K562 (cell line): ENCODE results near the gene PYY. TPM values are rescaled to one million over a fixed set of nuclear protein-coding genes. Genes with fewer than 3 reads are reported as not detected.

Experiments used
- ATAC-seq: fragments of 200-7000 bp; cut with Tn5 transposase; 3 replicates; pipeline ENCODE4 v1.9.1; 2020; ENCODE audit warnings: moderate library complexity
- BruUV-seq: library from RNA; stranded (reverse); fragments of 400-500 nt; replicated peaks from 2 replicates; lab custom pipeline; 2021; lab: Mats Ljungman, UMichigan
- CTCF ChIA-PET: fragments of 300-600 bp; formaldehyde crosslinking; extraction: SDS; loops from one replicate; lab custom pipeline; 2021; ENCODE audit warnings: low intra/inter-chr PET ratio; lab: Yijun Ruan, JAX
- POLR2A ChIA-PET: fragments of 300-600, 350-650 bp; sonication (Branson Sonifier 250); formaldehyde crosslinking; extraction: SDS; loops from one replicate; lab custom pipeline; 2021; ENCODE audit warnings: antibody characterized with exemption, inconsistent platforms; lab: Yijun Ruan, JAX
- DNase-seq, 4 experiments: peaks; one replicate each; pipeline versions ENCODE4 v3.0.0 to v3.0.0-alpha.2; 2011 to 2018; ENCODE audit warnings: low spot score in 3 of 4, mixed read lengths in 3 of 4; ENCODE audit errors: extremely low read depth in 1 of 4
- FAIRE-seq: peaks from 2 replicates; lab custom pipeline; 2011; peaks lifted over from hg19 to GRCh38; lab: Jason Lieb, UNC
- H2AFZ ChIP-seq: 2 replicates; pipeline ENCODE4 v1.6.0; 2011; ENCODE audit warnings: low read depth, low read length, control low read depth, inconsistent platforms
- H3K27ac ChIP-seq: fragments of 200-600 bp; 3 replicates; pipeline ENCODE4 v1.8.0; 2011; ENCODE audit warnings: low read depth, mild to moderate bottlenecking, control low read depth, inconsistent platforms, low read length, moderate library complexity, mixed read lengths; ENCODE audit errors: extremely low read depth
- H3K27me3 ChIP-seq, 2 experiments: fragments of 300-600 bp in 1 of 2; 2 replicates in 1 of 2; 3 replicates in 1 of 2; pipeline versions ENCODE4 v1.6.0 to v1.8.0; 2011; ENCODE audit warnings: inconsistent platforms in 2 of 2, low read length in 2 of 2, mild to moderate bottlenecking in 1 of 2, mixed read lengths in 1 of 2, moderate library complexity in 1 of 2; ENCODE audit not compliant: control insufficient read depth in 2 of 2, insufficient read depth in 2 of 2
- H3K36me3 ChIP-seq: fragments of 300-600 bp; 3 replicates; pipeline ENCODE4 v1.8.0; 2011; ENCODE audit warnings: mild to moderate bottlenecking, low read length, inconsistent platforms; ENCODE audit not compliant: control insufficient read depth, insufficient read depth
- H3K4me1 ChIP-seq, 2 experiments: fragments of 200-600 bp in 1 of 2; replicated peaks in 1 of 2; 2 replicates in 1 of 2; 3 replicates in 1 of 2; pipeline versions ENCODE4 v1.5.1 to v1.8.0; 2011; ENCODE audit warnings: inconsistent platforms in 2 of 2, low read length in 2 of 2, mild to moderate bottlenecking in 1 of 2, mixed read lengths in 1 of 2, moderate library complexity in 1 of 2; ENCODE audit not compliant: control insufficient read depth in 2 of 2, insufficient read depth in 2 of 2
- H3K4me2 ChIP-seq: 2 replicates; pipeline ENCODE4 v1.6.1; 2011; ENCODE audit warnings: low read length, control low read depth, inconsistent platforms, mixed read lengths; ENCODE audit not compliant: insufficient read depth
- H3K4me3 ChIP-seq: fragments of 200-600 bp; sonication (generic), shearing (Covaris generic); 2 replicates; pipeline ENCODE4 v1.5.1; 2016; ENCODE audit warnings: control low read depth, inconsistent platforms
- H3K79me2 ChIP-seq: fragments of 200-600 bp; 3 replicates; pipeline ENCODE4 v1.8.0; 2011; ENCODE audit warnings: low read length, inconsistent platforms; ENCODE audit not compliant: control insufficient read depth, insufficient read depth
- H3K9ac ChIP-seq, 2 experiments: 2 replicates each; pipeline versions ENCODE4 v1.6.0 to v1.6.1; 2011; ENCODE audit warnings: low read depth in 2 of 2, low read length in 2 of 2, control low read depth in 1 of 2, inconsistent platforms in 1 of 2, mild to moderate bottlenecking in 1 of 2, mixed read lengths in 1 of 2; ENCODE audit not compliant: insufficient read depth in 1 of 2
- H3K9me1 ChIP-seq: one replicate; pipeline ENCODE4 v1.6.0; 2011; ENCODE audit warnings: inconsistent platforms, mild to moderate bottlenecking, low read length, moderate library complexity; ENCODE audit not compliant: control insufficient read depth, insufficient read depth
- H3K9me3 ChIP-seq: replicated peaks from 2 replicates; pipeline ENCODE4 v1.5.1; 2011; ENCODE audit warnings: low read depth, low read length, inconsistent platforms; ENCODE audit not compliant: control insufficient read depth, insufficient read depth
- H4K20me1 ChIP-seq: replicated peaks from 2 replicates; pipeline ENCODE4 v1.6.1; 2011; ENCODE audit warnings: low read length, inconsistent platforms, mixed read lengths; ENCODE audit not compliant: control insufficient read depth, insufficient read depth
- ZNF717 ChIP-seq: fragments of 250-450 bp; sonication (Bioruptor Pico); IDR thresholded peaks from 2 replicates; pipeline ENCODE4 v1.5.0; 2021
- WGBS: fragments of 100-300 bp; shearing (Covaris generic); methylation state at CpG from one replicate; pipeline ENCODE4 v1.1.6; 2016; ENCODE audit warnings: low coverage, mixed read lengths; ENCODE audit not compliant: insufficient coverage; ENCODE audit errors: missing lambda C conversion rate; 5-methylcytosine and 5-hydroxymethylcytosine counted together
- in situ Hi-C: fragments of 300-500 bp; cut with MboI; formaldehyde crosslinking; loops from 4 replicates; pipeline ENCODE4 v1.15.0; 2018; ENCODE audit warnings: inconsistent platforms, mixed read lengths
- intact Hi-C: fragments of 100-400 bp; cut with micrococcal nuclease; formaldehyde crosslinking; loops from 2 replicates; pipeline ENCODE4 v1.14.2; 2022
- polyA plus RNA-seq, 8 experiments: library from polyadenylated mRNA; depleted of rRNA in 4 of 8; stranded (reverse) in 5 of 8; unstranded in 3 of 8; fragments of >200 nt; fragmentation: Nextera tagmentation in 2 of 8; fragmentation: Illumina TruSeq in 1 of 8; extraction: Ambion mirVana in 2 of 8; extraction: Trizol in 1 of 8; gene quantifications; 2 replicates each; pipeline versions ENCODE4 v1.2.1 to v1.2.3, GENCODE V29; 2011 to 2014; ENCODE audit warnings: inconsistent platforms in 1 of 8, missing spikeins in 1 of 8
- total RNA-seq, 7 experiments: library from RNA; depleted of rRNA in 6 of 7; stranded (reverse); fragments of >200 nt in 6 of 7; fragmentation: Illumina TruSeq in 2 of 7; extraction: Trizol in 2 of 7; gene quantifications; 2 replicates each; pipeline versions ENCODE4 v1.2.1 to v1.2.3, GENCODE V29; 2011 to 2021; ENCODE audit warnings: low replicate concordance in 1 of 7
- TF ChIP-seq, protein P1 (sequence below): fragments of 450-650 bp; conservative IDR thresholded peaks from 2 replicates; pipeline ENCODE4 v1.6.1; 2016; ENCODE audit warnings: missing genetic modification characterization, low read depth, mild to moderate bottlenecking, control low read depth, missing compliant biosample characterization

Gene PYY
- total and polyA plus RNA-seq, 9 of the 15 experiments (the other 6 are each of a cell fraction or from before 2014, with no cell fraction given), result not detected

DNA sequence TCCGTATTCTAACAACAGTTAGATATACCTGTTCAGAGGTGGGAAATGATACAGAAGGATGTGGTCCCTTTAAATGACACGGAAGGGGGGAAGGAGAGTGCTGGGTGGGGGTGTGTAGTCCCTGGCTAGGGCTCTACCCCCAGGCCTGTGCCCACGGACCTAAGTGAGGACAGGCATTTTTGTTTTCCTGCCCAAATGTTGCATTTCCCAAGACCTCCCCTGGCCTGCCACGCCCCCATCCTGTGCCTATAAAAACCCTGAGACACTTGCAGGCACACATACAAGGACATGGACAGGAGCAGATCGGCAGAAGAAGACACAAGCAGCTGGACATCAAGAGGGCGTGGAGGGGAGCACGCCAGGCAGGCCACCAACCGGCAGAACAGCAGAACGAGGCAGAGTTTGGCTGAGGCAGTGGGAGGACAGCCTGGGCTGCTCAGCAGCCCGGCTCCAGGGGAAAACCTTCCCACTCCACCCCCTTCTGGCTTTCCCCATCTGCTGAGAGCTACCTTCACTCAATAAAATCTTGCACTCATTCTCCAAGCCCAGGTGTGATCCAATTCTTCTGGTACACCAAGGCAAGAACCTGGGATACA lies 33.1 kb downstream of the PYY start:
- no peak overlapping the region for H3K9ac ChIP-seq

More for the DNA sequence above, 33.1 kb downstream of the PYY start:
- no peak overlapping the region for H2AFZ ChIP-seq
- intact Hi-C loops (no loop called here), in situ Hi-C loops (no loop called here)
- 7% methylated on average over 10 of the region's 10 CpGs for WGBS
- peaks cover 0 to 10% of the 10 kb centered on the region in 2 experiments; a peak in 2 of 5 replicates for H3K4me1 ChIP-seq
- H3K79me2 ChIP-seq, result no peaks in the 10 kb centered on the region
- no peak overlapping the region for H3K4me3 ChIP-seq
- POLR2A ChIA-PET, result interaction anchor here (0.6 kb wide), 1 partner anchor 1054 kb away, joined by 3 read pairs; no protein-coding TSS in a partner anchor
- no peaks in the 10 kb centered on the region for H3K36me3 ChIP-seq
- H3K9me1 ChIP-seq, result no peaks in the 10 kb centered on the region
- DNase-seq (no peak), ATAC-seq (peak; percentile 41; the same call in 2 of the 3 replicates), FAIRE-seq (no peak)
- no TSS peak for BruUV-seq
- H4K20me1 ChIP-seq, result no peaks in the 10 kb centered on the region
- H3K9me3 ChIP-seq, result no peaks in the 10 kb centered on the region
- H3K27me3 ChIP-seq, result peaks cover 8 to 38% of the 10 kb centered on the region in 2 experiments
- no peak overlapping the region for H3K27ac ChIP-seq
- H3K4me2 ChIP-seq, result no peak overlapping the region
- CTCF ChIA-PET, result interaction anchor here (0.6 to 0.7 kb wide), 2 partner anchors 425 to 1800 kb away, joined by 3 to 5 read pairs; no protein-coding TSS in a partner anchor
- TF ChIP-seq, protein P1, sequence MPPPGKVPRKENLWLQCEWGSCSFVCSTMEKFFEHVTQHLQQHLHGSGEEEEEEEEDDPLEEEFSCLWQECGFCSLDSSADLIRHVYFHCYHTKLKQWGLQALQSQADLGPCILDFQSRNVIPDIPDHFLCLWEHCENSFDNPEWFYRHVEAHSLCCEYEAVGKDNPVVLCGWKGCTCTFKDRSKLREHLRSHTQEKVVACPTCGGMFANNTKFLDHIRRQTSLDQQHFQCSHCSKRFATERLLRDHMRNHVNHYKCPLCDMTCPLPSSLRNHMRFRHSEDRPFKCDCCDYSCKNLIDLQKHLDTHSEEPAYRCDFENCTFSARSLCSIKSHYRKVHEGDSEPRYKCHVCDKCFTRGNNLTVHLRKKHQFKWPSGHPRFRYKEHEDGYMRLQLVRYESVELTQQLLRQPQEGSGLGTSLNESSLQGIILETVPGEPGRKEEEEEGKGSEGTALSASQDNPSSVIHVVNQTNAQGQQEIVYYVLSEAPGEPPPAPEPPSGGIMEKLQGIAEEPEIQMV (tag), result peak; percentile 84
- TF ChIP-seq ZNF717 (CRISPR knock-in tag), result no peak
